Measurements from ENCODE around the gene TP53.
A peak's percentile ranks its signal among the peaks of the same experiment; 100 is the strongest.
"Not testable (repeated sequence)": the region's sequence is repeated elsewhere in the genome, so short reads cannot be mapped to it uniquely, and the experiment has no call there.

TP53 gene

DNA sequence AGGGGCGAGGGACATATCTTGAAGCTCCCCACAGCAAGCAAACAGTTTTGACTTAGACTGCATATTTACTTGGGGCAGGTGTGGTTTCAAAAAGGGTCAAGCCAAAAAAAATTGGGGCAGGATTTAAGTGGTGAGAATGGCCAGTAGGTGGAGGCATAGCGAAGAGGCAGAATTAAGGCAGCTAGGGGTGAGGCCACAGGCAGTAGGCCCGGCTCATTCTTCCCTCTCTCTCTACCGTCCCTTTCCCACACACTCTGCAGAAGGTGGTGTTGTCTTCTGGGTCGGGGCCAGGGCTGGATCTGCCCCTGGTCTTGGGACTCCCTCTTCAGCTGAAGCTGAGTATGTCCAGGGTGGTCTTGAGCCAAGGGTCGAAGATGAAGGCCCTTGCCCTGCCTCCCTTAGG, 54.8 kb downstream of the TP53 start:
- FAIRE-seq = no peak
- no peak for DNase-seq (ENCODE audit: low spot score)

DNA sequence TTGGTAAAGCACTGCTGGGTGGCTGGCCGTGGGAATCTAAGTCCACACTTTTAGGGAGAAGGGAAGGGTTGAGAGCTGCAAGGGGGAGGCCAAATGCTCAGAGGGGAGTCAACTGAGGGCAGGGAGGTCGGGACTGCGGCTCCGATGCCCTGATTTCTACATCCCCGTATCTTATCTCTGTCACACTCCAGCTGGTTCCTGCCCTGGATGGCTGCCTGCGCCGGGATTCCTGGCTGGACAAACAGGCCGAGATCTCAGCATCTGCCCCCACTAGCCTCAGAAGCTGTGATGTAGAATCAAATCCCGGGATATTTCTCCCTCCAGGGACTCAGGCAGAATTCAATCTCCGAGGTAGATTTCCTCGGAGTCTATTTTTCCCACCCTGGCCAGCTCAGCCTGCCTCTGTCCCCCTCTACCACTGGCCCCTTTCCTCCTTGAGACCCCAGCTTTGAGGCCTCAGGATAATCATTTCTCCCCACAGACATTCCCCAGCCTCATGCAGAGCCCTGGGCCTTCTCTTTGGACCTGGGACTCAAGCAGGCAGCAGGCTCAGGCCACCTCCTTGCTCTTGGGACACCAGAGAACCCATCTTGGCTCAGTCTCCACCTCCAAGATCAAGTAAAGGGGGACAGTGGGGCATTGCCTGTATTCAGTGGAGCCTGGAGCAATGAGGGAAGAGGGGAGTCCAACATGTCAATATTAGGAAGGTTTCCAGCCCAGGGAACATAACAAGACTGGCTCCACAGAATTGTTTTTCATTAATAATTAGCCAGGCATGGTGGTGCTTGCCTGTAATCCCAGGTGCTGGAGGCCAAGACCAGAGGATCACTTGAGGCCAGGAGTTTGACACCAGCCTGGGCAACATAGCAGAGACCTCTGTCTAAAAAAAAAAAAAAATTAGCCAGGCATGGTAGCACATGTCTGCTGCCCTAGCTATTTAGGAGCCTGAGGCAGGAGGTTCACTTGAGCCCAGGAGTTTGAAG, 55.6 kb downstream of the TP53 start:
- DNase-seq (ENCODE audit: low spot score) (no peak), FAIRE-seq (no peak)

DNA sequence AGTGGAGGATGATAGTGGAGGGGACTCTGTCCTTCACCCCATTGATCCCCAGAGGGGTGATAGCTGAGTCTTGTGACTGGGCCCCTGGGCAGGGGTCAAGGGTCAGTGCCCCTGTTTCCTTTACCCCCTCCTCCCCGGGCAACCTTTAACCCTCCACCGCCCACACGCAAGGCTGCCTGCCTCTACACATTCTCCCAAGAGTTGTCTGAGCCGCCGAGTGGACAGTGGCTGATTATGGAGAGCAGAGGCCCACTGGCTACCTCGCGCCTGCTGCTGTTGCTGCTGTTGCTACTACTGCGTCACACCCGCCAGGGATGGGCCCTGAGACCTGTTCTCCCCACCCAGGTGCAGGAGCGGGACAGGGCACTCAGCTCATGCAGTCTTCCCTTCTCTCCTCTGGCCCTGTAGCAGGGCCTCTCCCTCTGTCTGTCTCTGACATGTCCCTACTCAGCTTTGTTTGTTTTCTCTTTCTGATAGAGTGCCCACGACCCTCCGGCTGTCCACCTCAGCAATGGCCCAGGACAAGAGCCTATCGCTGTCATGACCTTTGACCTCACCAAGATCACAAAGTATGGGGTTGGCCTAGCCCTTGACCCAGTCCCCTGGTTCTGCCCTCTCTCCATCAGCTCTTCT, 57.2 kb downstream of the TP53 start, which contains the start of gene SHBG:
Gene SHBG, plus strand, starts transcription at position 197 of the 633 bp plus-strand sequence. Its CDS starts 38 bp downstream, at position 235.
- FAIRE-seq (no peak), DNase-seq (ENCODE audit: low spot score) (no peak)

DNA sequence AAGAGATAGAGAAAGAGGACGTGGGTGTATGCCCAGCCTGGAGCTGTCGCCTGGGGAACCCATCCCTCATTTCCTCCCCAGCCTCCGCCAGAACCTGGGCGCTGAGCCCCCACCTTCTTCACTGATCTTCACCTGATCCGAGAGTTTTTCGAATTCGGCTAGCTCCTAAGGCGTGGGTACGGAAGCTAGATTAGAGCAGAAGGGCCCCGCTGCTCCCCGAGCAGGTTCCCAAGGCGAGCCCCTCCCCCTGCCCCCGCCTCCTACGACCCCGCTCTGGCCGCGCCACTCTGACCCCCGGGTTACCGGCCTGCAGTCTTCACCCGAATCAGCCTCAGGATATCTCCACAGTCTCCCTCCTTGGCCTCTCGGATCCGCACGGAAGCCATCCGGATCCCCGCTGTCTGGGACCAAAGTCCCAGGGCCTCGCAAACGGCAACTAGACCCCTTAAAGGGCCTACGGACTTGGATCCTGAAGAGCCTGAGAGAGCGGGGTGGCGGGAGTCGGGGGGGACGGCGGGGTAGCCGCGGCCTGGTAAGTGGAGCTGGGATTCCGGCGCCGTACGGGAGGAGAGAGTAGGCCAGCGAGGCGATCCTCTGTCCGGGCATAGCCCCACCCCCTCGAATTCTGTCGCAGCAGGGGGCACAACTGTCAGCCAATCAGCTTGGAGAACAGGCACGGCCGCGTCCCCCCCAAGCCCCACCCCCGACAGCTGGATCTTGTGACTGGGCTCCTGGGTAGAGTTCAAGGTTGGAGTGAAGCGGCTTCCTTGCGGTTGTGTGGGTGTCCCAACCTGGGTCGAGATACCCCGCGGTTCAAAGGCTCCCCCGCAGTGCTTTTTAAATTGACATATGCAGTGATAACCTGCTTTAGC, 59.8 kb downstream of the TP53 start, which contains the start of gene SAT2:
Gene SAT2, minus strand, starts transcription at position 572 of the 872 bp plus-strand sequence. Its CDS starts 186 bp downstream, at position 386.
- FAIRE-seq (peak; percentile 66), DNase-seq (ENCODE audit: low spot score) (peak; percentile 77)

DNA sequence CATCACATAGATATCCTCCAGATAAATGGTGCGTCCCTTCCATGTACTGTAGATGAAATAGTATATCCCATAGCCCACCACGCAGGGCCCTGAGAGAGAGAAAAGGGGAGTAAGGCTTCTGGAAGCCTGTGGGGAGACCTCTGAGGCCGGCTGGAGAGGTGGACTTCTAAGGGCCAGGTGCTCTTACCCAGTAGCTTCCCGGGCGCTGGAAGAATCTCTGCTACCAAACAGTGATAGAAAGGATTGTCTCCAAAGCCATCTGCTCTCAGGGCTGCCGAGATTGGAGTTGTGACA, 60.4 kb downstream of the TP53 start:
- no peak for DNase-seq (ENCODE audit: low spot score)
- no peak for FAIRE-seq

DNA sequence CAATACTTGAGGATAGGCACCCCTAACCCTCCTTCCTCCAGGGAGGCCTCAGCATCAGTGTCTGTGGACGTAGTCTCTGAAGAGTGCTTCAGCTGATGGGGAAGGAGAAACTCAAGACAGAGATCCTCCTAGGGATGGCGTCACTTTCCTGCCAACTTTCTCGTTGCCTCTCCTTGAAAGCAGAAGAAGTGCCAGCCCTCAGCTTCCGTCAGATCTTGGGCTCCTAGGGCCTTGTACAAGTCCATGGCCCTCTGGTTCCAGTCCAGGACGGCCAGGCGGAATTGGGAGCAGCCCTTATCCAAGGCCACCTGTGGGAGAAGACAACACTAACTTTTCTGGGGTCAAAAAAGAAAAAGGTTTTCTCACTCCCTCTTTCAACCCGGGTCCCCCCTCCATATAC, 61.0 kb downstream of the TP53 start:
- FAIRE-seq (no peak), DNase-seq (ENCODE audit: low spot score) (no peak)

DNA sequence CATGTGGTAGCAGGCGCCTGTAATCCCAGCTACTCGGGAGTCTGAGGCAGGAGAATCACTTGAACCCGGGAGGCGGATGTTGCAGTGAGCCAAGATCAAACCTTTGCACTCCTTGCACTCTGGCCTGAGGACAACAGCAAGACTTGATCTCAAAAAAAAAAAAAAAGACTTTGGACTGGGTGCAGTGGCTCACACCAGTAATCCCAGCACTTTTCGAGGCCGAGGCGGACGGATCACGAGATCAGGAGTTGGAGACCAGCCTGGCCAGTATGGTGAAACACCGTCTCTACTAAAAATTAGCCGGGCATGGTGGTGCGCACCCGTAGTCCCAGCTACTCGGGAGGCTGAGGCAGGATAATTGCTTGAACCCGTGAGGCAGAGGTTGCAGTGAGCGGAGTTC, 61.5 kb downstream of the TP53 start:
- DNase-seq (ENCODE audit: low spot score); FAIRE-seq: not testable (repeated sequence)

DNA sequence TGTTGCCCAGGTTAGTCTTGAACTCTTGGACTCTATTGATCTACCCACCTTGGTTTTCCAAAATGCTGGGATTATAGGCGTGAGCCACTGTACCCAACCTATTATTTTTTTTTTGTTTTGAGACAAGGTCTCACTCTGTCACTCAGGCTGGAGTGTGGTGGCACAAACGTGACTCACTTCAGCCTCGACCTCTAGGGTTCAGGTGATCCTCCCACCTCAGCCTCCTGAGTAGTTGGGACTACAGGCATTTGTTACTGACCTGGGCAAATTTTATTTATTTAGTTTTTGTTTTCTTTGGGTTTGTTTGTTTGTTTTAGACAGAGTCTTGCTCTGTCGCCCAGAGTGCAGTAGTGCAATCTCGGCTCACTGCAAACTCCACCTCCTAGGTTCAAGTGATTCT, 63.6 kb downstream of the TP53 start:
- no peak for FAIRE-seq
- no peak for DNase-seq (ENCODE audit: low spot score)

DNA sequence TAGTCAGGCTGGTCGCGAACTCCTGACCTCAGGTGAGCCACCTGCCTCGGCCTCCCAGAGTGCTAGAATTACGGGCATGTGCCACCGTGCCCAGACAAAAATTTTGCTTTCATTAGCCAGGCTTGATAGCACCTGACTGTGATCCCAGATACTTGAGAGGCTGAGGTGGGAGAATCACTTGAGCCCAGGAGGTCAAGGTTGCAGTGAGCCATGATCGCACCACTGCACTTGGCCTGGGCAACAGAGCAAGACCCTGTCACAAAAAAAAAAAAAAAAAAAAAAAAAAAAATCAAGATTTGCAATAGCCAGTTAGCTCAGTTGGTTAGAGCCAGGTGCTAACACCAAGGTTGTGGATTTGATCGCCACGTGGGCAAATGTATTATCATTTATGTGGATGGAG, 66.5 kb downstream of the TP53 start:
- FAIRE-seq = no peak
- no peak for DNase-seq (ENCODE audit: low spot score)

DNA sequence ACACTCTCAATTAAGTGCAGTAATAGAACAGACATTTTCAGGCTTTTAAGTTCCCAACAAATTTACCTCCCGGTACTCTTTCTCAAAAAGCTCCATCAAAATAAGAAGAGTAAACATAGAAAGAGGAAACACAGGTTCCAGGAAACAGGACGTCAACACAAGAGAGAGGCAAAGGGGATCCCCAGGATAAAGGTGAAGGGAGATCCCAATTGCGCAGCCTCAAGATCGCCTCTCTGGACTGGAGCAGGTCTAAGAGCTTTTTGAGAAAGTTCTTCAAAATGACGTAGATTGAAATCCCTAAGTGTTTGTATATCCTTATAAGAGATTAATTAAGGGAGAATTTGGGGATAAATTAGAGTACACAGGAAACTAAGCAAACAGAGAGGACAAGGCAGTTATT, 68.7 kb downstream of the TP53 start:
- FAIRE-seq (no peak), DNase-seq (ENCODE audit: low spot score) (no peak)
